CD14-positive monocyte (primary cell): Measurements from ENCODE around the gene SKIC3. TPM values are rescaled to one million over a fixed set of nuclear protein-coding genes. Genes with fewer than 3 reads are reported as not detected.

Experiments used
- DNase-seq, 3 donors: peaks; one replicate each; pipeline ENCODE4 v3.0.0-alpha.2; 2011 to 2022
- H2AFZ ChIP-seq: 2 replicates; pipeline ENCODE4 v1.6.0; 2012; ENCODE audit warnings: mild to moderate bottlenecking, low read depth, low read length, inconsistent platforms; ENCODE audit not compliant: insufficient read depth, poor library complexity, severe bottlenecking
- H3K27ac ChIP-seq, 2 donors: 1 replicate in 1 of 2; 2 replicates in 1 of 2; pipeline ENCODE4 v1.5.1; 2012 to 2013; ENCODE audit warnings: low read length in 2 of 2, control low read depth in 1 of 2, inconsistent platforms in 1 of 2, low read depth in 1 of 2, mild to moderate bottlenecking in 1 of 2
- H3K27me3 ChIP-seq, 2 donors: one replicate each; pipeline versions ENCODE4 v1.6.0 to v1.6.1; 2011 to 2013; ENCODE audit warnings: low read length in 2 of 2; ENCODE audit not compliant: control insufficient read depth in 2 of 2, insufficient read depth in 2 of 2
- H3K36me3 ChIP-seq, 2 donors: replicated peaks in 1 of 2; 1 replicate in 1 of 2; 2 replicates in 1 of 2; pipeline versions ENCODE4 v1.5.1 to v1.6.1; 2012 to 2013; ENCODE audit warnings: low read length in 2 of 2, control low read depth in 1 of 2, inconsistent platforms in 1 of 2, mild to moderate bottlenecking in 1 of 2; ENCODE audit not compliant: insufficient read depth in 2 of 2, control insufficient read depth in 1 of 2
- H3K4me1 ChIP-seq, 2 donors: 1 replicate in 1 of 2; 2 replicates in 1 of 2; pipeline versions ENCODE4 v1.5.1 to v1.6.1; 2012 to 2013; ENCODE audit warnings: low read length in 2 of 2, control low read depth in 1 of 2, inconsistent platforms in 1 of 2, mild to moderate bottlenecking in 1 of 2, moderate library complexity in 1 of 2; ENCODE audit not compliant: insufficient read depth in 2 of 2, control insufficient read depth in 1 of 2
- H3K4me2 ChIP-seq: replicated peaks from 2 replicates; pipeline ENCODE3; 2012; ENCODE audit warnings: low read length, moderate library complexity, mild to moderate bottlenecking; ENCODE audit not compliant: poor library complexity, severe bottlenecking; ENCODE audit errors: extremely low read depth
- H3K4me3 ChIP-seq, 3 experiments: fragments of 200-600 bp in 1 of 3; sonication (generic) in 1 of 3; replicated peaks in 1 of 3; 1 replicate in 2 of 3; 2 replicates in 1 of 3; pipeline ENCODE4 v1.5.1; 2011 to 2013; ENCODE audit warnings: low read length in 3 of 3, mild to moderate bottlenecking in 3 of 3, control low read depth in 2 of 3, low read depth in 2 of 3, inconsistent platforms in 1 of 3, moderate library complexity in 1 of 3
- H3K79me2 ChIP-seq: 2 replicates; pipeline ENCODE4 v1.6.0; 2012; ENCODE audit warnings: mild to moderate bottlenecking, control low read depth, inconsistent platforms, low read length, moderate library complexity; ENCODE audit not compliant: insufficient read depth
- H3K9ac ChIP-seq: 2 replicates; pipeline ENCODE4 v1.6.0; 2017; ENCODE audit warnings: low read length, mild to moderate bottlenecking; ENCODE audit not compliant: insufficient read depth, poor library complexity, severe bottlenecking
- H3K9me3 ChIP-seq, 2 donors: replicated peaks in 1 of 2; 1 replicate in 1 of 2; 2 replicates in 1 of 2; pipeline versions ENCODE4 v1.5.1 to v1.6.1; 2012 to 2013; ENCODE audit warnings: low read length in 2 of 2, control low read depth in 1 of 2; ENCODE audit not compliant: control insufficient read depth in 1 of 2, insufficient read depth in 1 of 2
- H4K20me1 ChIP-seq: 2 replicates; pipeline ENCODE4 v1.6.0; 2012; ENCODE audit warnings: mild to moderate bottlenecking, low read length, control low read depth, moderate library complexity; ENCODE audit not compliant: insufficient read depth
- H3K27ac Mint-ChIP-seq, 7 donors: one replicate each; pipeline ENCODE4 v1.8.0; 2020; ENCODE audit warnings: mild to moderate bottlenecking in 7 of 7, mixed read lengths in 7 of 7, moderate library complexity in 6 of 7, inconsistent platforms in 2 of 7
- H3K27me3 Mint-ChIP-seq, 3 donors: one replicate each; pipeline ENCODE4 v1.8.0; 2021 to 2022; ENCODE audit warnings: low read depth in 3 of 3, mild to moderate bottlenecking in 3 of 3, mixed read lengths in 3 of 3, moderate library complexity in 3 of 3, inconsistent platforms in 1 of 3
- H3K36me3 Mint-ChIP-seq, 2 donors: one replicate each; pipeline ENCODE4 v1.8.0; 2020; ENCODE audit warnings: mixed read lengths in 2 of 2, inconsistent platforms in 1 of 2, mild to moderate bottlenecking in 1 of 2
- H3K4me1 Mint-ChIP-seq: one replicate; pipeline ENCODE4 v1.8.0; 2020; ENCODE audit warnings: mild to moderate bottlenecking, mixed read lengths
- H3K4me3 Mint-ChIP-seq, 2 donors: one replicate each; pipeline ENCODE4 v1.8.0; 2020; ENCODE audit warnings: mild to moderate bottlenecking in 2 of 2, mixed read lengths in 2 of 2, moderate library complexity in 1 of 2
- H3K9me3 Mint-ChIP-seq, 7 donors: one replicate each; pipeline ENCODE4 v1.8.0; 2020 to 2022; ENCODE audit warnings: mixed read lengths in 7 of 7, mild to moderate bottlenecking in 6 of 7, moderate library complexity in 6 of 7, inconsistent platforms in 2 of 7
- CTCF ChIP-seq: fragments of 200-600 bp; IDR thresholded peaks from one replicate; pipeline ENCODE4 v1.8.0; 2022; ENCODE audit warnings: antibody characterized with exemption, mild to moderate bottlenecking
- WGBS: methylation state at CpG from one replicate; pipeline ENCODE4 v1.1.5; 2013; ENCODE audit warnings: missing lambda C conversion rate; ENCODE audit not compliant: insufficient coverage; 5-methylcytosine and 5-hydroxymethylcytosine counted together
- intact Hi-C, 2 donors: fragments of 100-400 bp; cut with micrococcal nuclease; formaldehyde crosslinking; loops; one replicate each; pipeline versions ENCODE4 v1.15.0 to v1.15.1; 2023
- polyA plus RNA-seq, 3 donors: library from polyadenylated mRNA; depleted of rRNA in 1 of 3; unstranded in 2 of 3; stranded (reverse) in 1 of 3; fragments of 300-500 nt in 2 of 3; fragments of >200 nt in 1 of 3; fragmentation: Illumina TruSeq in 2 of 3; gene quantifications; 1 replicate in 2 of 3; 2 replicates in 1 of 3; pipeline ENCODE4 v1.2.3, GENCODE V29; 2012 to 2021

The SKIC3 gene
- polyA plus RNA-seq, 3 donors = 13.7 to 24.6 (median 17.6) TPM

- peaks cover 0 to 5% (median 0%) of the 10 kb centered on the region in 7 donors for H3K9me3 Mint-ChIP-seq
- no peaks in the 10 kb centered on the region for H3K4me1 Mint-ChIP-seq
- no peak overlapping the region for H3K27ac Mint-ChIP-seq
- no peak overlapping the region for H3K4me3 Mint-ChIP-seq
- Histone ChIP-seq H3K27ac (no peak overlapping the region), H4K20me1 (no peaks in the 10 kb centered on the region), H3K4me2 (no peak overlapping the region), H3K9ac (no peak overlapping the region), H3K27me3 (no peaks in the 10 kb centered on the region), H3K4me1 (no peaks in the 10 kb centered on the region), H3K4me3 (no peak overlapping the region), H3K36me3 (no peaks in the 10 kb centered on the region), H3K79me2 (no peaks in the 10 kb centered on the region), H2AFZ (no peak overlapping the region), H3K9me3 (no peaks in the 10 kb centered on the region)
- TF ChIP-seq CTCF = no peak
- no peaks in the 10 kb centered on the region for H3K27me3 Mint-ChIP-seq
- H3K36me3 Mint-ChIP-seq = peaks cover 0 to 3% of the 10 kb centered on the region in 2 donors
- no peak for DNase-seq
- intact Hi-C loops = no loop called here
- WGBS = no CpG with 5 or more reads among the region's 1 CpG
Measured at GRCh38 chr5:95583992-95584391, 29.2 kb upstream of the SKIC3 start.

- no peak for TF ChIP-seq CTCF
- H3K4me1 ChIP-seq = no peaks in the 10 kb centered on the region
- no peak overlapping the region for H3K4me2 ChIP-seq
- H3K4me3 Mint-ChIP-seq = no peak overlapping the region
- WGBS = no CpG with 5 or more reads among the region's 2 CpGs
- H3K36me3 ChIP-seq = no peaks in the 10 kb centered on the region
- peaks cover 0 to 3% (median 0%) of the 10 kb centered on the region in 7 donors for H3K9me3 Mint-ChIP-seq
- no peaks in the 10 kb centered on the region for H3K27me3 ChIP-seq
- H2AFZ ChIP-seq = no peak overlapping the region
- intact Hi-C loops = no loop called here
- peaks cover 2 to 3% of the 10 kb centered on the region in 2 donors for H3K36me3 Mint-ChIP-seq
- no peak for DNase-seq
- H3K4me3 ChIP-seq = no peak overlapping the region
- no peaks in the 10 kb centered on the region for H3K27me3 Mint-ChIP-seq
- no peaks in the 10 kb centered on the region for H3K79me2 ChIP-seq
- no peaks in the 10 kb centered on the region for H3K9me3 ChIP-seq
- no peak overlapping the region for H3K9ac ChIP-seq
- H3K27ac Mint-ChIP-seq = no peak overlapping the region
- H3K27ac ChIP-seq = no peak overlapping the region
- no peaks in the 10 kb centered on the region for H3K4me1 Mint-ChIP-seq
- no peaks in the 10 kb centered on the region for H4K20me1 ChIP-seq
Measured at GRCh38 chr5:95581576-95581975, 26.8 kb upstream of the SKIC3 start.
